IMR-90 (cell line): ENCODE results near the gene SGTB. TPM values are rescaled to one million over a fixed set of nuclear protein-coding genes. Genes with fewer than 3 reads are reported as not detected.

Source experiments
- ATAC-seq: fragments of 200-7000 bp; cut with Tn5 transposase; 2 replicates; pipeline ENCODE4 v1.9.1; 2020; ENCODE audit warnings: low read depth, mild to moderate bottlenecking, moderate library complexity
- BruUV-seq: library from RNA; stranded (reverse); fragments of 400-500 nt; replicated peaks from 2 replicates; lab custom pipeline; 2021; lab: Mats Ljungman, UMichigan
- CTCF ChIA-PET: fragments of 300-600 bp; formaldehyde crosslinking; extraction: SDS; loops from one replicate; lab custom pipeline; 2021; ENCODE audit warnings: antibody characterized with exemption; lab: Yijun Ruan, JAX
- POLR2A ChIA-PET: fragments of 300-600 bp; sonication (Branson Sonifier 250); formaldehyde crosslinking; loops from one replicate; lab custom pipeline; 2022; ENCODE audit warnings: antibody characterized with exemption; ENCODE audit not compliant: unreplicated experiment; lab: Charles Lee
- DNase-seq: peaks from one replicate; pipeline ENCODE4 v3.0.0; 2013
- H2AFZ ChIP-seq: replicated peaks from 2 replicates; pipeline ENCODE3; 2013; ENCODE audit warnings: low read length, mild to moderate bottlenecking; ENCODE audit not compliant: poor library complexity
- H2AK5ac ChIP-seq: 2 replicates; pipeline ENCODE4 v1.6.1; 2013; ENCODE audit warnings: low read depth, low read length, inconsistent platforms
- H2AK9ac ChIP-seq: replicated peaks from 2 replicates; pipeline ENCODE3; 2013; ENCODE audit warnings: mild to moderate bottlenecking, low read depth, low read length, moderate library complexity; ENCODE audit not compliant: poor library complexity
- H2BK120ac ChIP-seq: 2 replicates; pipeline ENCODE4 v1.6.1; 2013; ENCODE audit warnings: low read depth, low read length, inconsistent platforms
- H2BK15ac ChIP-seq: 3 replicates; pipeline ENCODE4 v1.6.1; 2013; ENCODE audit warnings: low read depth, low read length, inconsistent platforms
- H2BK20ac ChIP-seq: 2 replicates; pipeline ENCODE4 v1.6.1; 2013; ENCODE audit warnings: low read depth, mild to moderate bottlenecking, inconsistent platforms, low read length, moderate library complexity
- H2BK5ac ChIP-seq: 2 replicates; pipeline ENCODE4 v1.6.1; 2013; ENCODE audit warnings: mild to moderate bottlenecking, low read depth, low read length, inconsistent platforms; ENCODE audit not compliant: poor library complexity, severe bottlenecking
- H3K14ac ChIP-seq: replicated peaks from 2 replicates; pipeline ENCODE4 v1.6.1; 2013; ENCODE audit warnings: low read depth, low read length, inconsistent platforms
- H3K18ac ChIP-seq: 2 replicates; pipeline ENCODE4 v1.6.1; 2013; ENCODE audit warnings: low read depth, low read length, control low read depth
- H3K23ac ChIP-seq: 2 replicates; pipeline ENCODE4 v1.6.1; 2013; ENCODE audit warnings: low read depth, low read length, inconsistent platforms
- H3K27ac ChIP-seq: 2 replicates; pipeline ENCODE4 v1.5.1; 2013; ENCODE audit warnings: mild to moderate bottlenecking, control low read depth, low read length; ENCODE audit not compliant: insufficient read depth
- H3K27me3 ChIP-seq: 2 replicates; pipeline ENCODE4 v1.6.1; 2013; ENCODE audit warnings: low read length; ENCODE audit not compliant: control insufficient read depth, insufficient read depth
- H3K36me3 ChIP-seq: 2 replicates; pipeline ENCODE4 v1.6.1; 2013; ENCODE audit warnings: low read length, mixed read lengths; ENCODE audit not compliant: control insufficient read depth, insufficient read depth
- H3K4ac ChIP-seq: 2 replicates; pipeline ENCODE4 v1.6.1; 2013; ENCODE audit warnings: low read depth, low read length, inconsistent platforms
- H3K4me1 ChIP-seq: 2 replicates; pipeline ENCODE4 v1.6.1; 2013; ENCODE audit warnings: low read length, mixed read lengths; ENCODE audit not compliant: control insufficient read depth, insufficient read depth
- H3K4me2 ChIP-seq: 2 replicates; pipeline ENCODE4 v1.6.1; 2013; ENCODE audit warnings: low read depth, mild to moderate bottlenecking, control low read depth, low read length, moderate library complexity
- H3K4me3 ChIP-seq: 2 replicates; pipeline ENCODE4 v1.5.1; 2013; ENCODE audit warnings: low read depth, mild to moderate bottlenecking, control low read depth, low read length, moderate library complexity; ENCODE audit not compliant: insufficient read depth
- H3K56ac ChIP-seq: 2 replicates; pipeline ENCODE4 v1.6.1; 2013; ENCODE audit warnings: low read length, inconsistent platforms; ENCODE audit not compliant: insufficient read depth; ENCODE audit errors: extremely low read depth
- H3K79me1 ChIP-seq, 2 experiments: 2 replicates each; pipeline ENCODE4 v1.6.1; 2013; ENCODE audit warnings: low read length in 2 of 2, inconsistent platforms in 1 of 2, low read depth in 1 of 2
- H3K9ac ChIP-seq: 2 replicates; pipeline ENCODE4 v1.6.1; 2013; ENCODE audit warnings: low read depth, low read length, control low read depth
- H3K9me1 ChIP-seq: 2 replicates; pipeline ENCODE4 v1.6.1; 2013; ENCODE audit warnings: low read length, inconsistent platforms; ENCODE audit not compliant: insufficient read depth
- H3K9me3 ChIP-seq: 2 replicates; pipeline ENCODE4 v1.6.1; 2013; ENCODE audit warnings: low read length; ENCODE audit not compliant: control insufficient read depth, insufficient read depth
- H4K20me1 ChIP-seq: 2 replicates; pipeline ENCODE4 v1.6.1; 2013; ENCODE audit warnings: low read length, inconsistent platforms; ENCODE audit not compliant: insufficient read depth
- H4K5ac ChIP-seq: 2 replicates; pipeline ENCODE4 v1.6.1; 2013; ENCODE audit warnings: mild to moderate bottlenecking, low read depth, low read length, control low read depth
- H4K8ac ChIP-seq, 2 experiments: 2 replicates each; pipeline ENCODE4 v1.6.1; 2013; ENCODE audit warnings: low read depth in 2 of 2, low read length in 2 of 2, control low read depth in 1 of 2, inconsistent platforms in 1 of 2
- H4K91ac ChIP-seq: 2 replicates; pipeline ENCODE4 v1.6.1; 2013; ENCODE audit warnings: low read depth, low read length, inconsistent platforms; ENCODE audit not compliant: insufficient read depth
- BHLHE40 ChIP-seq: fragments of 150-350 bp; IDR thresholded peaks from 2 replicates; pipeline ENCODE4 v1.6.1; 2016; ENCODE audit warnings: mild to moderate bottlenecking, low read depth, low read length
- CHD1 ChIP-seq: IDR thresholded peaks from 2 replicates; pipeline ENCODE4 v1.6.1; 2012; ENCODE audit warnings: low read depth, low read length, improper control_type of control experiment
- MAFK ChIP-seq: IDR thresholded peaks from 2 replicates; pipeline ENCODE4 v1.6.1; 2012; ENCODE audit warnings: low read depth, low read length, improper control_type of control experiment
- MAZ ChIP-seq: IDR thresholded peaks from 2 replicates; pipeline ENCODE4 v1.6.1; 2012; ENCODE audit warnings: low read depth, mild to moderate bottlenecking, low read length, improper control_type of control experiment, moderate library complexity, borderline replicate concordance
- MXI1 ChIP-seq: IDR thresholded peaks from 2 replicates; pipeline ENCODE4 v1.6.1; 2012; ENCODE audit warnings: low read depth, mild to moderate bottlenecking, low read length, moderate library complexity, borderline replicate concordance
- POLR2A ChIP-seq: IDR thresholded peaks from 2 replicates; pipeline ENCODE4 v1.6.1; 2012; ENCODE audit warnings: mild to moderate bottlenecking, low read depth, low read length
- RAD21 ChIP-seq: IDR thresholded peaks from 2 replicates; pipeline ENCODE4 v1.6.1; 2012; ENCODE audit warnings: low read length, improper control_type of control experiment
- WGBS, 2 experiments: methylation state at CpG; one replicate each; pipeline versions ENCODE4 v1.1.5 to v1.1.7; 2013; ENCODE audit warnings: missing lambda C conversion rate in 2 of 2; ENCODE audit not compliant: insufficient read length in 1 of 2; ENCODE audit errors: extremely low coverage in 2 of 2; 5-methylcytosine and 5-hydroxymethylcytosine counted together
- dilution Hi-C: fragments of 300-500 bp; cut with HindIII; formaldehyde crosslinking; loops from one replicate; pipeline ENCODE4 v1.14.3; 2018; ENCODE audit warnings: low sequenced_read_pairs; ENCODE audit not compliant: unreplicated experiment
- in situ Hi-C: fragments of 300-500 bp; cut with MboI; formaldehyde crosslinking; loops from 3 replicates; pipeline ENCODE4 v1.14.3; 2019; ENCODE audit warnings: low sequenced_read_pairs, inconsistent platforms, mixed read lengths
- intact Hi-C: fragments of 100-400 bp; cut with micrococcal nuclease; formaldehyde crosslinking; loops from 2 replicates; pipeline ENCODE4 v1.10.0; 2022
- polyA plus RNA-seq, 3 experiments: library from polyadenylated mRNA; depleted of rRNA; stranded (reverse); fragments of >200 nt; gene quantifications; 2 replicates each; pipeline ENCODE4 v1.2.3, GENCODE V29; 2012; ENCODE audit warnings: low replicate concordance in 1 of 3
- total RNA-seq: library from RNA; depleted of rRNA; stranded (reverse); fragments of >200 nt; gene quantifications from 2 replicates; pipeline ENCODE4 v1.2.3, GENCODE V29; 2012
- TF ChIP-seq, protein P1 (sequence below): fragments of 150-350 bp; IDR thresholded peaks from 2 replicates; pipeline ENCODE4 v1.6.1; 2016; ENCODE audit warnings: low read depth, mild to moderate bottlenecking, low read length, moderate library complexity, borderline replicate concordance
- TF ChIP-seq, protein P2 (sequence below): fragments of 150-350 bp; IDR thresholded peaks from 2 replicates; pipeline ENCODE4 v1.6.1; 2017; ENCODE audit warnings: mild to moderate bottlenecking, antibody characterized with exemption, low read length, low read depth

Gene SGTB
- total and polyA plus RNA-seq, 2 of the 4 experiments (the other 2 are of a cell fraction), result 7.5 to 15.1 TPM

DNA sequence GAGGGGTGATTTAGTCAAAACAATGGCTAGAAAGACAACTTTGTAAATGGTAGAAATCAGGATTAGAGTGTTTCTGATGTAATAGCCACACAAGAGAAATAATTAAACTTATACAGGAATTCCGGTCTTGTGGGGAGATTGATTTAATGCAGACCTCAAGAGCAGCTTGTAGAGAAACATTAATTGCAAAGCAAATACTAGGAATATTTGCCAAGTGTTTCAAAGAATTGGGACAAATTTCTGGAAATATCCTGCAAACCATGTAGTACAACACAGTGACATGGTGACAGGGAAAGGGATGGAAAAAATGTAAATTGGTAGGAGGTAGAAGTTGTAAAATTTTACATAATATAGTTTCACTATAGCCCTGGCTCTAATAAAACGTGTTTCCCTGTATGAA lies 29.0 kb upstream of the SGTB start:
- DNase-seq (no peak), ATAC-seq (no peak)
- H3K79me1 ChIP-seq, result peaks cover 34 to 41% of the 10 kb centered on the region in 2 experiments
- in situ Hi-C loops (no loop called here), dilution Hi-C loops (no loop called here), intact Hi-C loops (no loop called here)
- no peak overlapping the region for H4K91ac ChIP-seq
- H2BK5ac ChIP-seq, result no peak overlapping the region
- H3K14ac ChIP-seq, result no peak overlapping the region
- ChIA-PET POLR2A (no interaction called here), CTCF (interaction anchor here (0.5 kb wide), 1 partner anchor 65 kb away, joined by 5 read pairs; no protein-coding TSS in a partner anchor)
- no peak overlapping the region for H2AK9ac ChIP-seq
- H3K4me3 ChIP-seq, result no peak overlapping the region
- H3K9me3 ChIP-seq, result no peaks in the 10 kb centered on the region
- H4K20me1 ChIP-seq, result no peaks in the 10 kb centered on the region; the same call in 1 of the 2 replicates
- H4K8ac ChIP-seq, result no peak overlapping the region
- no peak overlapping the region for H2AK5ac ChIP-seq
- no peak overlapping the region for H2BK15ac ChIP-seq
- H3K27ac ChIP-seq, result no peak overlapping the region
- H4K5ac ChIP-seq, result no peak overlapping the region
- no peak overlapping the region for H2BK20ac ChIP-seq
- peaks cover 2% of the 10 kb centered on the region; the same call in 1 of the 2 replicates for H3K36me3 ChIP-seq
- H2AFZ ChIP-seq, result no peak overlapping the region
- no peak overlapping the region for H3K18ac ChIP-seq
- no peak overlapping the region for H3K56ac ChIP-seq
- no CpG with 5 or more reads among the region's 2 CpGs for WGBS, 2 experiments
- H3K23ac ChIP-seq, result no peak overlapping the region
- no TSS peak for BruUV-seq
- H3K27me3 ChIP-seq, result no peaks in the 10 kb centered on the region
- no peaks in the 10 kb centered on the region; the same call in 1 of the 2 replicates for H3K9me1 ChIP-seq
- TF ChIP-seq BHLHE40, result no peak
- TF ChIP-seq, protein P1, sequence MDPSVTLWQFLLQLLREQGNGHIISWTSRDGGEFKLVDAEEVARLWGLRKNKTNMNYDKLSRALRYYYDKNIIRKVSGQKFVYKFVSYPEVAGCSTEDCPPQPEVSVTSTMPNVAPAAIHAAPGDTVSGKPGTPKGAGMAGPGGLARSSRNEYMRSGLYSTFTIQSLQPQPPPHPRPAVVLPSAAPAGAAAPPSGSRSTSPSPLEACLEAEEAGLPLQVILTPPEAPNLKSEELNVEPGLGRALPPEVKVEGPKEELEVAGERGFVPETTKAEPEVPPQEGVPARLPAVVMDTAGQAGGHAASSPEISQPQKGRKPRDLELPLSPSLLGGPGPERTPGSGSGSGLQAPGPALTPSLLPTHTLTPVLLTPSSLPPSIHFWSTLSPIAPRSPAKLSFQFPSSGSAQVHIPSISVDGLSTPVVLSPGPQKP, result no peak
- TF ChIP-seq MAFK, result no peak
- no peak for TF ChIP-seq MXI1
- TF ChIP-seq CHD1, result no peak
- no peak for TF ChIP-seq POLR2A
- TF ChIP-seq, protein P2, sequence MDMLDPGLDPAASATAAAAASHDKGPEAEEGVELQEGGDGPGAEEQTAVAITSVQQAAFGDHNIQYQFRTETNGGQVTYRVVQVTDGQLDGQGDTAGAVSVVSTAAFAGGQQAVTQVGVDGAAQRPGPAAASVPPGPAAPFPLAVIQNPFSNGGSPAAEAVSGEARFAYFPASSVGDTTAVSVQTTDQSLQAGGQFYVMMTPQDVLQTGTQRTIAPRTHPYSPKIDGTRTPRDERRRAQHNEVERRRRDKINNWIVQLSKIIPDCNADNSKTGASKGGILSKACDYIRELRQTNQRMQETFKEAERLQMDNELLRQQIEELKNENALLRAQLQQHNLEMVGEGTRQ, result no peak
- TF ChIP-seq RAD21, result no peak
- no peak for TF ChIP-seq MAZ
- no peak overlapping the region for H3K4ac ChIP-seq
- no peak overlapping the region for H3K4me2 ChIP-seq
- H2BK120ac ChIP-seq, result no peak overlapping the region
- H3K4me1 ChIP-seq, result no peaks in the 10 kb centered on the region
- H3K9ac ChIP-seq, result no peak overlapping the region
